Ovary (tissue), 3 donors: ENCODE data around the gene NUP210.

Experiments used
- EP300 ChIP-seq: sonication (generic); formaldehyde crosslinking; IDR thresholded peaks from one replicate; pipeline ENCODE4 v1.6.1; 2017; ENCODE audit warnings: antibody characterized with exemption
- POLR2A ChIP-seq: fragments of 450-650 bp; IDR thresholded peaks from one replicate; pipeline ENCODE4 v1.6.1; 2017; ENCODE audit warnings: antibody characterized with exemption, mild to moderate bottlenecking, moderate library complexity
- TF ChIP-seq, protein P1 (sequence below), 3 donors: fragments of 450-650 bp in 2 of 3; fragments of 200-600 bp in 1 of 3; IDR thresholded peaks; one replicate each; pipeline versions ENCODE4 v1.5.1 to v1.8.0; 2016 to 2022; ENCODE audit warnings: antibody characterized with exemption in 3 of 3, mild to moderate bottlenecking in 1 of 3
- donor health status: DM: no; HTN: no; CAD: no.

DNA sequence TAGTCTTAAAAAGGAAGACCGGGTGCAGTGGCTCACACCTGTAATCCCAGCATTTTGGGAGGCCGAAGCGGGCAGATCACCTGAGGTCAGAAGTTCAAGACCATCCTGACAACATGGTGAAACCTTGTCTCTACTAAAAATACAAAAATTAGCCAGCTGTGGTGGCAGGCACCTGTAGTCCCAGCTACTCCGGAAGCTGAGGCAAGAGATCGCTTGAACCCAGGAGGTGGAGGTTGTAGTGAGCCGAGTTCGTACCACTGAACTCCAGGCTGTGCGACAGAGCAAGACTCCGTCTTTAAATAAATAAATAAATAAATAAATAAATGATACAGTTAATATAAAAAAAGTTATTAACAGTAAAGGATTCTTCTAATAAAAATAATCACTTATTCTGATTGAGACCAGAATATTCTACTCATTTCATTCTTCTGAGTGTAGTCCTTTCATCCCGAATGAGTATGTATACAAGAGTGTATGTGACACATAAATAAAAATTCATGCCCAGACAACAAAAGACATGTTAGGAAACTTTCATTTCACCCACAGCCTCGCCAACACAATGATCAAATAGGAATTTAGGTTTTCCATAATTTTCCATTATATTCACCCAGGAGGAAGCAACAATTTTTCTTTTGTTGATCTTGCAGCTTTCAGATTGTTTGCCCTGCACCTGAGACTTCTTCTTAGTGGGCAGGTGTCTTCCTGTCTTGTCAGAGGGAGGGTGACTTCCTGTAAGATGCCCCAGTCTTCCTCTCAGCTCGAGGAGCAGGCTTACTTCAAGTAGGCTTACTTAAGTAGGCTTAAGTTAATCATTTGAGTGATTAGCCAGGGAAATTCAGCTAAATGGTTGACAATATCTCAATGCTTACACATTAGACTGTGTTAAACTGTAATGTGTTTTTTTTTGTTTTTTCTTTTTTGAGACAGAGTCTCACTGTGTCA lies 7.8 kb upstream of the NUP210 start:
- TF ChIP-seq POLR2A: no peak
- TF ChIP-seq, protein P1, sequence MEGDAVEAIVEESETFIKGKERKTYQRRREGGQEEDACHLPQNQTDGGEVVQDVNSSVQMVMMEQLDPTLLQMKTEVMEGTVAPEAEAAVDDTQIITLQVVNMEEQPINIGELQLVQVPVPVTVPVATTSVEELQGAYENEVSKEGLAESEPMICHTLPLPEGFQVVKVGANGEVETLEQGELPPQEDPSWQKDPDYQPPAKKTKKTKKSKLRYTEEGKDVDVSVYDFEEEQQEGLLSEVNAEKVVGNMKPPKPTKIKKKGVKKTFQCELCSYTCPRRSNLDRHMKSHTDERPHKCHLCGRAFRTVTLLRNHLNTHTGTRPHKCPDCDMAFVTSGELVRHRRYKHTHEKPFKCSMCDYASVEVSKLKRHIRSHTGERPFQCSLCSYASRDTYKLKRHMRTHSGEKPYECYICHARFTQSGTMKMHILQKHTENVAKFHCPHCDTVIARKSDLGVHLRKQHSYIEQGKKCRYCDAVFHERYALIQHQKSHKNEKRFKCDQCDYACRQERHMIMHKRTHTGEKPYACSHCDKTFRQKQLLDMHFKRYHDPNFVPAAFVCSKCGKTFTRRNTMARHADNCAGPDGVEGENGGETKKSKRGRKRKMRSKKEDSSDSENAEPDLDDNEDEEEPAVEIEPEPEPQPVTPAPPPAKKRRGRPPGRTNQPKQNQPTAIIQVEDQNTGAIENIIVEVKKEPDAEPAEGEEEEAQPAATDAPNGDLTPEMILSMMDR (IDR thresholded peaks at IDR 0.05): no peak
- TF ChIP-seq EP300: no peak
